K562 (cell line): ENCODE results near the gene FEV. TPM values are rescaled to one million over a fixed set of nuclear protein-coding genes. Genes with fewer than 3 reads are reported as not detected.
A peak's percentile ranks its signal among the peaks of the same experiment; 100 is the strongest.

Source experiments
- ATAC-seq: fragments of 200-7000 bp; cut with Tn5 transposase; 3 replicates; pipeline ENCODE4 v1.9.1; 2020; ENCODE audit warnings: moderate library complexity
- BruUV-seq: library from RNA; stranded (reverse); fragments of 400-500 nt; replicated peaks from 2 replicates; lab custom pipeline; 2021; lab: Mats Ljungman, UMichigan
- CTCF ChIA-PET: fragments of 300-600 bp; formaldehyde crosslinking; extraction: SDS; loops from one replicate; lab custom pipeline; 2021; ENCODE audit warnings: low intra/inter-chr PET ratio; lab: Yijun Ruan, JAX
- POLR2A ChIA-PET: fragments of 300-600, 350-650 bp; sonication (Branson Sonifier 250); formaldehyde crosslinking; extraction: SDS; loops from one replicate; lab custom pipeline; 2021; ENCODE audit warnings: antibody characterized with exemption, inconsistent platforms; lab: Yijun Ruan, JAX
- DNase-seq, 4 experiments: peaks; one replicate each; pipeline versions ENCODE4 v3.0.0 to v3.0.0-alpha.2; 2011 to 2018; ENCODE audit warnings: low spot score in 3 of 4, mixed read lengths in 3 of 4; ENCODE audit errors: extremely low read depth in 1 of 4
- FAIRE-seq: peaks from 2 replicates; lab custom pipeline; 2011; peaks lifted over from hg19 to GRCh38; lab: Jason Lieb, UNC
- H2AFZ ChIP-seq: 2 replicates; pipeline ENCODE4 v1.6.0; 2011; ENCODE audit warnings: low read depth, low read length, control low read depth, inconsistent platforms
- H3K27ac ChIP-seq: fragments of 200-600 bp; 3 replicates; pipeline ENCODE4 v1.8.0; 2011; ENCODE audit warnings: low read depth, mild to moderate bottlenecking, control low read depth, inconsistent platforms, low read length, moderate library complexity, mixed read lengths; ENCODE audit errors: extremely low read depth
- H3K27me3 ChIP-seq, 2 experiments: fragments of 300-600 bp in 1 of 2; 2 replicates in 1 of 2; 3 replicates in 1 of 2; pipeline versions ENCODE4 v1.6.0 to v1.8.0; 2011; ENCODE audit warnings: inconsistent platforms in 2 of 2, low read length in 2 of 2, mild to moderate bottlenecking in 1 of 2, mixed read lengths in 1 of 2, moderate library complexity in 1 of 2; ENCODE audit not compliant: control insufficient read depth in 2 of 2, insufficient read depth in 2 of 2
- H3K36me3 ChIP-seq: fragments of 300-600 bp; 3 replicates; pipeline ENCODE4 v1.8.0; 2011; ENCODE audit warnings: mild to moderate bottlenecking, low read length, inconsistent platforms; ENCODE audit not compliant: control insufficient read depth, insufficient read depth
- H3K4me1 ChIP-seq, 2 experiments: fragments of 200-600 bp in 1 of 2; replicated peaks in 1 of 2; 2 replicates in 1 of 2; 3 replicates in 1 of 2; pipeline versions ENCODE4 v1.5.1 to v1.8.0; 2011; ENCODE audit warnings: inconsistent platforms in 2 of 2, low read length in 2 of 2, mild to moderate bottlenecking in 1 of 2, mixed read lengths in 1 of 2, moderate library complexity in 1 of 2; ENCODE audit not compliant: control insufficient read depth in 2 of 2, insufficient read depth in 2 of 2
- H3K4me2 ChIP-seq: 2 replicates; pipeline ENCODE4 v1.6.1; 2011; ENCODE audit warnings: low read length, control low read depth, inconsistent platforms, mixed read lengths; ENCODE audit not compliant: insufficient read depth
- H3K4me3 ChIP-seq: fragments of 200-600 bp; sonication (generic), shearing (Covaris generic); 2 replicates; pipeline ENCODE4 v1.5.1; 2016; ENCODE audit warnings: control low read depth, inconsistent platforms
- H3K79me2 ChIP-seq: fragments of 200-600 bp; 3 replicates; pipeline ENCODE4 v1.8.0; 2011; ENCODE audit warnings: low read length, inconsistent platforms; ENCODE audit not compliant: control insufficient read depth, insufficient read depth
- H3K9ac ChIP-seq, 2 experiments: 2 replicates each; pipeline versions ENCODE4 v1.6.0 to v1.6.1; 2011; ENCODE audit warnings: low read depth in 2 of 2, low read length in 2 of 2, control low read depth in 1 of 2, inconsistent platforms in 1 of 2, mild to moderate bottlenecking in 1 of 2, mixed read lengths in 1 of 2; ENCODE audit not compliant: insufficient read depth in 1 of 2
- H3K9me1 ChIP-seq: one replicate; pipeline ENCODE4 v1.6.0; 2011; ENCODE audit warnings: inconsistent platforms, mild to moderate bottlenecking, low read length, moderate library complexity; ENCODE audit not compliant: control insufficient read depth, insufficient read depth
- H3K9me3 ChIP-seq: replicated peaks from 2 replicates; pipeline ENCODE4 v1.5.1; 2011; ENCODE audit warnings: low read depth, low read length, inconsistent platforms; ENCODE audit not compliant: control insufficient read depth, insufficient read depth
- H4K20me1 ChIP-seq: replicated peaks from 2 replicates; pipeline ENCODE4 v1.6.1; 2011; ENCODE audit warnings: low read length, inconsistent platforms, mixed read lengths; ENCODE audit not compliant: control insufficient read depth, insufficient read depth
- CTBP1 ChIP-seq: fragments of 450-650 bp; IDR thresholded peaks from 2 replicates; pipeline ENCODE4 v1.6.1; 2016; ENCODE audit warnings: borderline replicate concordance
- HDAC3 ChIP-seq: fragments of 450-650 bp; IDR thresholded peaks from 2 replicates; pipeline ENCODE4 v1.6.1; 2018; ENCODE audit warnings: borderline replicate concordance, mild to moderate bottlenecking, moderate library complexity; ENCODE audit not compliant: partially characterized antibody
- HMG20A ChIP-seq: fragments of 450-650 bp; formaldehyde crosslinking; conservative IDR thresholded peaks from 2 replicates; pipeline ENCODE4 v1.4.0; 2020; ENCODE audit warnings: mild to moderate bottlenecking, mixed read lengths
- MEIS2 ChIP-seq: fragments of 450-650 bp; IDR thresholded peaks from 2 replicates; pipeline ENCODE4 v1.6.1; 2014; ENCODE audit warnings: mild to moderate bottlenecking; ENCODE audit not compliant: partially characterized antibody
- RB1 ChIP-seq: fragments of 450-650 bp; IDR thresholded peaks from 2 replicates; pipeline ENCODE4 v1.6.1; 2017; ENCODE audit warnings: low read depth, mild to moderate bottlenecking
- ZNF24 ChIP-seq: fragments of 450-650 bp; IDR thresholded peaks from 2 replicates; pipeline ENCODE4 v1.6.1; 2016
- ZNF696 ChIP-seq: fragments of 250-450 bp; sonication (Bioruptor Pico); conservative IDR thresholded peaks from 2 replicates; pipeline ENCODE4 v1.4.0; 2020; ENCODE audit warnings: mild to moderate bottlenecking, moderate library complexity
- WGBS: fragments of 100-300 bp; shearing (Covaris generic); methylation state at CpG from one replicate; pipeline ENCODE4 v1.1.6; 2016; ENCODE audit warnings: low coverage, mixed read lengths; ENCODE audit not compliant: insufficient coverage; ENCODE audit errors: missing lambda C conversion rate; 5-methylcytosine and 5-hydroxymethylcytosine counted together
- in situ Hi-C: fragments of 300-500 bp; cut with MboI; formaldehyde crosslinking; loops from 4 replicates; pipeline ENCODE4 v1.15.0; 2018; ENCODE audit warnings: inconsistent platforms, mixed read lengths
- intact Hi-C: fragments of 100-400 bp; cut with micrococcal nuclease; formaldehyde crosslinking; loops from 2 replicates; pipeline ENCODE4 v1.14.2; 2022
- polyA plus RNA-seq, 8 experiments: library from polyadenylated mRNA; depleted of rRNA in 4 of 8; stranded (reverse) in 5 of 8; unstranded in 3 of 8; fragments of >200 nt; fragmentation: Nextera tagmentation in 2 of 8; fragmentation: Illumina TruSeq in 1 of 8; extraction: Ambion mirVana in 2 of 8; extraction: Trizol in 1 of 8; gene quantifications; 2 replicates each; pipeline versions ENCODE4 v1.2.1 to v1.2.3, GENCODE V29; 2011 to 2014; ENCODE audit warnings: inconsistent platforms in 1 of 8, missing spikeins in 1 of 8
- total RNA-seq, 7 experiments: library from RNA; depleted of rRNA in 6 of 7; stranded (reverse); fragments of >200 nt in 6 of 7; fragmentation: Illumina TruSeq in 2 of 7; extraction: Trizol in 2 of 7; gene quantifications; 2 replicates each; pipeline versions ENCODE4 v1.2.1 to v1.2.3, GENCODE V29; 2011 to 2021; ENCODE audit warnings: low replicate concordance in 1 of 7
- TF ChIP-seq, protein P1 (sequence below): sonication (generic); IDR thresholded peaks from 2 replicates; pipeline ENCODE4 v1.6.1; 2016
- TF ChIP-seq, protein P2 (sequence below): fragments of 200-800 bp; sonication (Bioruptor generic); IDR thresholded peaks from 2 replicates; pipeline ENCODE4 v1.6.1; 2016; ENCODE audit warnings: missing genetic modification characterization, missing compliant biosample characterization
- TF ChIP-seq, protein P3 (sequence below): fragments of 150-350 bp; conservative IDR thresholded peaks from 2 replicates; pipeline ENCODE4 v1.6.1; 2014; ENCODE audit warnings: low read length

Gene FEV
- total and polyA plus RNA-seq, 9 of the 15 experiments (the other 6 are each of a cell fraction or from before 2014, with no cell fraction given) = 0.08 to 1.6 (median 0.62) TPM; not detected in 1

DNA sequence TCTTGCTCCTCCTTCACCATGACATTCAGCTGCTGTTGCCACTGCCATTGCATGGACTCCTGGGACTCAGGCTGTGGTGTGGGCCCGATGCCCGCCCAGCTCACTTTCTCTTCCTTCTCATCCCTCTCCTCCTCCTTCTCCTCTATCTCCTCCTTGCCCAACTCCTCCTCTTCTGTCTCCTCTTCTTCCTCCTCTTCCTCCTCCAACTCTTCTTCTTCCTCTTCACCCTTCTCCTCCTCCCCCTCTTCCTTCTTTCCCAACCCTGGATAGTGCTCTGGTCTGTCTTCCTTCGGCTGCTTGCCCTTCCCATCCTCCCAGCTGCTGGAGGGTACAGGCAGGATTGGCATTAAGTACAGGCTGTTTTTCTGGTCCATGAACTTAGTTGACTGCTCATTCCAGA, 19.0 kb upstream of the FEV start (continued):
- TF ChIP-seq HDAC3 (no peak), ZNF24 (no peak), HMG20A (CRISPR knock-in tag) (no peak)
- TF ChIP-seq, protein P1, sequence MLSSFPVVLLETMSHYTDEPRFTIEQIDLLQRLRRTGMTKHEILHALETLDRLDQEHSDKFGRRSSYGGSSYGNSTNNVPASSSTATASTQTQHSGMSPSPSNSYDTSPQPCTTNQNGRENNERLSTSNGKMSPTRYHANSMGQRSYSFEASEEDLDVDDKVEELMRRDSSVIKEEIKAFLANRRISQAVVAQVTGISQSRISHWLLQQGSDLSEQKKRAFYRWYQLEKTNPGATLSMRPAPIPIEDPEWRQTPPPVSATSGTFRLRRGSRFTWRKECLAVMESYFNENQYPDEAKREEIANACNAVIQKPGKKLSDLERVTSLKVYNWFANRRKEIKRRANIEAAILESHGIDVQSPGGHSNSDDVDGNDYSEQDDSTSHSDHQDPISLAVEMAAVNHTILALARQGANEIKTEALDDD = no peak
- TF ChIP-seq, all 486 proteins: peak for 0

GRCh38 chr2:219003267-219003634, 18.3 kb upstream of the FEV start:
- Histone ChIP-seq H3K79me2 (no peaks in the 10 kb centered on the region), H3K9me1 (no peaks in the 10 kb centered on the region), H3K4me1 (peaks cover 9 to 32% of the 10 kb centered on the region in 2 experiments), H3K27me3 (peaks cover 0 to 32% of the 10 kb centered on the region in 2 experiments; a peak in 2 of 5 replicates), H3K9ac (no peak overlapping the region), H3K4me3 (no peak overlapping the region), H3K4me2 (no peak overlapping the region; the same call in 1 of the 2 replicates), H3K27ac (no peak overlapping the region), H4K20me1 (no peaks in the 10 kb centered on the region), H3K9me3 (no peaks in the 10 kb centered on the region), H3K36me3 (no peaks in the 10 kb centered on the region), H2AFZ (no peak overlapping the region)
- DNase-seq = no peak
- no TSS peak for BruUV-seq
- FAIRE-seq = no peak
- in situ Hi-C loops (no loop called here), intact Hi-C loops (no loop called here)
- WGBS = 2% methylated on average over 20 of the region's 20 CpGs
- no peak for ATAC-seq
- ChIA-PET POLR2A (interaction anchor here (0.7 kb wide), 1 partner anchor 33 kb away, joined by 3 read pairs; no protein-coding TSS in a partner anchor), CTCF (interaction anchor here (0.9 kb wide), 1 partner anchor 127 kb away, joined by 3 read pairs; no protein-coding TSS in a partner anchor)
- no peak for TF ChIP-seq ZNF696 (CRISPR knock-in tag)
- TF ChIP-seq MEIS2 = peak; percentile 10
- TF ChIP-seq, protein P2, sequence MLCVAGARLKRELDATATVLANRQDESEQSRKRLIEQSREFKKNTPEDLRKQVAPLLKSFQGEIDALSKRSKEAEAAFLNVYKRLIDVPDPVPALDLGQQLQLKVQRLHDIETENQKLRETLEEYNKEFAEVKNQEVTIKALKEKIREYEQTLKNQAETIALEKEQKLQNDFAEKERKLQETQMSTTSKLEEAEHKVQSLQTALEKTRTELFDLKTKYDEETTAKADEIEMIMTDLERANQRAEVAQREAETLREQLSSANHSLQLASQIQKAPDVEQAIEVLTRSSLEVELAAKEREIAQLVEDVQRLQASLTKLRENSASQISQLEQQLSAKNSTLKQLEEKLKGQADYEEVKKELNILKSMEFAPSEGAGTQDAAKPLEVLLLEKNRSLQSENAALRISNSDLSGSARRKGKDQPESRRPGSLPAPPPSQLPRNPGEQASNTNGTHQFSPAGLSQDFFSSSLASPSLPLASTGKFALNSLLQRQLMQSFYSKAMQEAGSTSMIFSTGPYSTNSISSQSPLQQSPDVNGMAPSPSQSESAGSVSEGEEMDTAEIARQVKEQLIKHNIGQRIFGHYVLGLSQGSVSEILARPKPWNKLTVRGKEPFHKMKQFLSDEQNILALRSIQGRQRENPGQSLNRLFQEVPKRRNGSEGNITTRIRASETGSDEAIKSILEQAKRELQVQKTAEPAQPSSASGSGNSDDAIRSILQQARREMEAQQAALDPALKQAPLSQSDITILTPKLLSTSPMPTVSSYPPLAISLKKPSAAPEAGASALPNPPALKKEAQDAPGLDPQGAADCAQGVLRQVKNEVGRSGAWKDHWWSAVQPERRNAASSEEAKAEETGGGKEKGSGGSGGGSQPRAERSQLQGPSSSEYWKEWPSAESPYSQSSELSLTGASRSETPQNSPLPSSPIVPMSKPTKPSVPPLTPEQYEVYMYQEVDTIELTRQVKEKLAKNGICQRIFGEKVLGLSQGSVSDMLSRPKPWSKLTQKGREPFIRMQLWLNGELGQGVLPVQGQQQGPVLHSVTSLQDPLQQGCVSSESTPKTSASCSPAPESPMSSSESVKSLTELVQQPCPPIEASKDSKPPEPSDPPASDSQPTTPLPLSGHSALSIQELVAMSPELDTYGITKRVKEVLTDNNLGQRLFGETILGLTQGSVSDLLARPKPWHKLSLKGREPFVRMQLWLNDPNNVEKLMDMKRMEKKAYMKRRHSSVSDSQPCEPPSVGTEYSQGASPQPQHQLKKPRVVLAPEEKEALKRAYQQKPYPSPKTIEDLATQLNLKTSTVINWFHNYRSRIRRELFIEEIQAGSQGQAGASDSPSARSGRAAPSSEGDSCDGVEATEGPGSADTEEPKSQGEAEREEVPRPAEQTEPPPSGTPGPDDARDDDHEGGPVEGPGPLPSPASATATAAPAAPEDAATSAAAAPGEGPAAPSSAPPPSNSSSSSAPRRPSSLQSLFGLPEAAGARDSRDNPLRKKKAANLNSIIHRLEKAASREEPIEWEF = no peak
- TF ChIP-seq, protein P3, sequence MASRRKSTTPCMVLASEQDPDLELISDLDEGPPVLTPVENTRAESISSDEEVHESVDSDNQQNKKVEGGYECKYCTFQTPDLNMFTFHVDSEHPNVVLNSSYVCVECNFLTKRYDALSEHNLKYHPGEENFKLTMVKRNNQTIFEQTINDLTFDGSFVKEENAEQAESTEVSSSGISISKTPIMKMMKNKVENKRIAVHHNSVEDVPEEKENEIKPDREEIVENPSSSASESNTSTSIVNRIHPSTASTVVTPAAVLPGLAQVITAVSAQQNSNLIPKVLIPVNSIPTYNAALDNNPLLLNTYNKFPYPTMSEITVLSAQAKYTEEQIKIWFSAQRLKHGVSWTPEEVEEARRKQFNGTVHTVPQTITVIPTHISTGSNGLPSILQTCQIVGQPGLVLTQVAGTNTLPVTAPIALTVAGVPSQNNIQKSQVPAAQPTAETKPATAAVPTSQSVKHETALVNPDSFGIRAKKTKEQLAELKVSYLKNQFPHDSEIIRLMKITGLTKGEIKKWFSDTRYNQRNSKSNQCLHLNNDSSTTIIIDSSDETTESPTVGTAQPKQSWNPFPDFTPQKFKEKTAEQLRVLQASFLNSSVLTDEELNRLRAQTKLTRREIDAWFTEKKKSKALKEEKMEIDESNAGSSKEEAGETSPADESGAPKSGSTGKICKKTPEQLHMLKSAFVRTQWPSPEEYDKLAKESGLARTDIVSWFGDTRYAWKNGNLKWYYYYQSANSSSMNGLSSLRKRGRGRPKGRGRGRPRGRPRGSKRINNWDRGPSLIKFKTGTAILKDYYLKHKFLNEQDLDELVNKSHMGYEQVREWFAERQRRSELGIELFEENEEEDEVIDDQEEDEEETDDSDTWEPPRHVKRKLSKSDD = no peak
- TF ChIP-seq RB1 = peak; percentile 43; the same call in 1 of the 2 replicates
- TF ChIP-seq CTBP1 = no peak
